ENCODE measurements around the gene WFS1.

The WFS1 gene

DNA sequence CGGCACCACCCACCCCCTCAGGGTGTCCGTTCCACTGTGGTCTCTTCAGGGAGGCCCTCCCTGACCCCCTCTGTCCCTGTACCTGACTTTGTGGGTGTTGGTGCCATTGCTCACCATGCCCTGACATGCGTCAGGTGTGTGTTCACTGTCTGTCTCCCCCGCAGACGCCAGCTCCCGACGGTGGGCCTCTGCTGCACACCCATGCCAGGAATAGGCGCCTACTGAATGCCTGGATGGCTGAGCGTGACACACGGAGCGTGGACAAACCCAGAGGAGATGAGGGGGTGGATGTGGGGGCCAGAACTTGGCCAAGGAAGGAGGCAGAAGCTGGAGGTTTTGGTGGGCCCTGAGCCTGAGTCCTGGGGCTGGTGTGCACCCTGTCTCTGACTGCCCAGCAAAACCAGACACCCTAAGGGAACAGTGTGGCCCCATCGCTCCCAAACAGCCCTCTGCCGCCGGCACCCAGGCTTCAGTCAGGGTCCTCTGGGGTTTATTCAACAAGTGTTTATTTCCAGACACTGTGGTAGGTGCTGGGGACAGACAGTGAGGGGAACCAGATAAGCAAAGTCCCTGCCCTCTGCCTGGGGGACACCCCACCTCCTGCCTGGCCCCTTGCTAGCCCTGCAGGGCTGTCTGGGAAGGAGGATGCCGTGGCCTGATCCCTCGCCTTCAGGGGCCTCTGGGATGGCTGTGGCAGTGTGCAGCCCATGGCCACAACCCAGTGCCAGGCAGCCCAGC, 76.9 kb downstream of the WFS1 start:
- Histone ChIP-seq H3K9me3 (ENCODE audit: control insufficient read depth, low read length) (no peaks in the 10 kb centered on the region), H3K9ac (ENCODE audit: low read length) (no peak overlapping the region), H3K4me3 (ENCODE audit: low read length) (no peak overlapping the region), H3K36me3 (ENCODE audit: control insufficient read depth, insufficient read depth, low read length) (no peaks in the 10 kb centered on the region), H3K27me3 (ENCODE audit: control insufficient read depth, insufficient read depth, low read length) (peaks cover 6% of the 10 kb centered on the region), H3K4me1 (ENCODE audit: control insufficient read depth, insufficient read depth, low read length) (no peaks in the 10 kb centered on the region)

DNA sequence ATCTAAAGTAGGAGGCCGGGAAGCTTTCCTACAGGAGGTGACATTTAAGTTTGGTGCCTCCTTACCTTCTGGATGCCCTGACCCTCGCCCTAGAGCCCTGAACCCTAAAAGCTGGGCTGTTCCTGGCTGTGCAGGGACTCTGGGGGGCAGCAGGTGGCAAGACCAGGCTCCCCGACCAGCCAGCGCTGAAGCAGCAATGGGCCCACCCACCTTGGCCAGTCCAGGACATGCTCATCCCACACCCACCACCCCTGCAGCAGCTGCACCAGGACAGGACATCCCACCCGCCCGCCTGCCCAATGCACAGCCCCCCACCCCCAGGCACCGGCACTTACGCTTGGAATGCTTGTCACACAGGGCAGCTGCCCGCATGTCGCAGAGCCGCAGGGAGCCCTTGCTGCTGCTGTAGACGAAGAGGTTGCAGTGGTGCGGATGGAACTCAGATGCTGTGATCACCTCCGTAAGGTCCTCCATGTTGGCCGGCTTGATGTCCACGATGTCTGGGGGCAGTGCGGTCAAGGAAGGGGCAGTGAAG, 77.9 kb downstream of the WFS1 start:
- Histone ChIP-seq H3K4me3 (ENCODE audit: low read length) (no peak overlapping the region), H3K9ac (ENCODE audit: low read length) (no peak overlapping the region), H3K27me3 (ENCODE audit: control insufficient read depth, insufficient read depth, low read length) (peaks cover 6% of the 10 kb centered on the region), H3K9me3 (ENCODE audit: control insufficient read depth, low read length) (no peaks in the 10 kb centered on the region), H3K36me3 (ENCODE audit: control insufficient read depth, insufficient read depth, low read length) (no peaks in the 10 kb centered on the region), H3K4me1 (ENCODE audit: control insufficient read depth, insufficient read depth, low read length) (no peaks in the 10 kb centered on the region)

DNA sequence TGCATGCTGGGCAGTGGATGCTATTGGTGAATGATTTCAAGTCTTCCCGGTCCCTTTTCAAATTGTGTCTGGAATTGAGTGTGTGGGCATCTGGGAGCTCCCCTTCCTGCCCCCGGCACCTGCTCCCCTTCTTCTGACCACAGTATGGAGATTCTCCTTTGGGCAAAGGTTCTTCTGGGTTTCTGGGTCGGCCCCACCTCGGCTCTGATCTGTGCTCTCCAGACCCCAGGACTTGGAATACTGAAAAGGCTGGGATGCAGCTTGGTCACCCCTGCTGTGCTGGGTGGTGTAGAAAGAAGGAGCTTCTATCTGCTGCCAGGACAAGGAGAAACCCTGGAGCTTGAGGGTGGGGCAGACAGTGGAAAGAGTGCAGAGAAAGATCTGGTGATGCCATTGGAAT, 78.8 kb downstream of the WFS1 start:
- Histone ChIP-seq H3K36me3 (ENCODE audit: control insufficient read depth, insufficient read depth, low read length) (no peaks in the 10 kb centered on the region), H3K27me3 (ENCODE audit: control insufficient read depth, insufficient read depth, low read length) (peaks cover 6% of the 10 kb centered on the region), H3K4me1 (ENCODE audit: control insufficient read depth, insufficient read depth, low read length) (no peaks in the 10 kb centered on the region), H3K4me3 (ENCODE audit: low read length) (no peak overlapping the region), H3K9ac (ENCODE audit: low read length) (no peak overlapping the region), H3K9me3 (ENCODE audit: control insufficient read depth, low read length) (no peaks in the 10 kb centered on the region)

DNA sequence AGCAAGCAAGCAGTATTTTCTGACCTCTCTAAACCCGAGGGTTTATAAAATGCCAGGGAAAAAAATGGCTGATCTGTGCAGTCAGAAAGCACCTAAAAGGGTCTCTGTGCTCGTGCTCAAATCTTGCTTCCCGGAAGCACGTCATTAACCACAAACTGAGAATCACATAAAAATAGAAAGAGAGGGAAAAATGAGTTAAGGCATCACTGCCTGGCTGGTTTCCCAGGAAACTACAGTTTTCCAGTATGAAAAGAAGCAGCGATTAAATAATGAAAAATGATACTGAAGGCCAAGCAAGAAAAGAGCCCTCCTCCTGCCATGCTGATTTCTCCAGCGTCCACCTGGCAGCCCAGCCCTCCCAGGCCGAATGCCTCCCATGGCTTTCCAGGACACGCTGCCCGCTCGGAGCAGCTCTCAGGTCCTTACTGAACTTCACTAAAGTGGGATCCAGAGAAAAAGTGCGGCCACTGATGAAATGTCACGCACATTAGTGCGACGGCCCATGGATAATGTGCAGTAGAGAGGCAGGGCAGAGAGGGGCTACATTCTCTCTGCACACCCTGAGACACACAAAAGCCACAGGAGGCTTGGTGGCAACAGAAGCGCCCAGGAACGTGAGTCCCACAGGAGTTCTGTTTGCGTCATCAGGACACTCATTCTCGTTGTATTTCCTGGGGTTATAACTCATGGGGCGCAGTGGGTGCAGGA, 80.4 kb downstream of the WFS1 start:
- no peak overlapping the region for H3K9ac ChIP-seq (ENCODE audit: low read length)
- H3K4me1 ChIP-seq (ENCODE audit: control insufficient read depth, insufficient read depth, low read length): no peaks in the 10 kb centered on the region
- no peak overlapping the region for H3K4me3 ChIP-seq (ENCODE audit: low read length)
- H3K27me3 ChIP-seq (ENCODE audit: control insufficient read depth, insufficient read depth, low read length): peaks cover 6% of the 10 kb centered on the region
- H3K9me3 ChIP-seq (ENCODE audit: control insufficient read depth, low read length): no peaks in the 10 kb centered on the region
- H3K36me3 ChIP-seq (ENCODE audit: control insufficient read depth, insufficient read depth, low read length): no peaks in the 10 kb centered on the region

- Histone ChIP-seq H3K4me1 (ENCODE audit: control insufficient read depth, insufficient read depth, low read length) (no peaks in the 10 kb centered on the region), H3K9ac (ENCODE audit: low read length) (no peak overlapping the region), H3K9me3 (ENCODE audit: control insufficient read depth, low read length) (no peaks in the 10 kb centered on the region), H3K4me3 (ENCODE audit: low read length) (no peak overlapping the region), H3K27me3 (ENCODE audit: control insufficient read depth, insufficient read depth, low read length) (peaks cover 6% of the 10 kb centered on the region), H3K36me3 (ENCODE audit: control insufficient read depth, insufficient read depth, low read length) (no peaks in the 10 kb centered on the region)
Measured at GRCh38 chr4:6350646-6351045, 81.0 kb downstream of the WFS1 start.

GRCh38 chr4:6351246-6352000, 81.8 kb downstream of the WFS1 start:
- no peak overlapping the region for H3K9ac ChIP-seq (ENCODE audit: low read length)
- H3K36me3 ChIP-seq (ENCODE audit: control insufficient read depth, insufficient read depth, low read length): no peaks in the 10 kb centered on the region
- H3K4me1 ChIP-seq (ENCODE audit: control insufficient read depth, insufficient read depth, low read length): no peaks in the 10 kb centered on the region
- H3K9me3 ChIP-seq (ENCODE audit: control insufficient read depth, low read length): no peaks in the 10 kb centered on the region
- no peak overlapping the region for H3K4me3 ChIP-seq (ENCODE audit: low read length)
- peaks cover 8% of the 10 kb centered on the region for H3K27me3 ChIP-seq (ENCODE audit: control insufficient read depth, insufficient read depth, low read length)

- Histone ChIP-seq H3K4me1 (ENCODE audit: control insufficient read depth, insufficient read depth, low read length) (no peaks in the 10 kb centered on the region), H3K9me3 (ENCODE audit: control insufficient read depth, low read length) (no peaks in the 10 kb centered on the region), H3K4me3 (ENCODE audit: low read length) (no peak overlapping the region), H3K36me3 (ENCODE audit: control insufficient read depth, insufficient read depth, low read length) (no peaks in the 10 kb centered on the region), H3K9ac (ENCODE audit: low read length) (no peak overlapping the region), H3K27me3 (ENCODE audit: control insufficient read depth, insufficient read depth, low read length) (peaks cover 3% of the 10 kb centered on the region)
Measured at GRCh38 chr4:6352031-6352692, 82.5 kb downstream of the WFS1 start.
